Airway epithelial cell (primary cell): ENCODE results near the gene OR2A12. TPM values are rescaled to one million over a fixed set of nuclear protein-coding genes. Genes with fewer than 3 reads are reported as not detected.

Experiments used
- total RNA-seq: library from RNA; depleted of rRNA; stranded (reverse); fragments of >200 nt; gene quantifications from 2 replicates; pipeline ENCODE4 v1.2.3, GENCODE V29; 2015

Gene OR2A12
- total RNA-seq: not detected in 2 replicates

DNA sequence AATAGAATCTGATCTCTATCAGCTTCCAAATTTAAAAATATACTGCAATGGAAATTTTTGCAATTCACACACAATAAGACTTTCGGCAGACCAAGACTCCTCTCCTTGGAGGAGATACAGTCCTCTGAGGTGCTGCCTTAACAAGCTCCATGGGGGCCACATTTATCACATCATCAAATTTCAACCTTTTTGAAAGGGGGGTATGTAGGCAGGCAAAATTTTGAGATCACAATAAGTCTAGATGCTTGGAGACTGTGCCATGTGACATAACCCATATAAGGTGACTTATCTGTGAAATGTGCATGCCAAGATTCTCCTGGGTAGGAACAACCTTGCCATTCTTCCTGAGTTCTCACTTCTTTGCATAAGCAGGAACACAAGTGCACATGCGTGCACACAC is at the start of gene OR2A12:
TSS of gene OR2A12 (plus strand) at position 301 of the 400 bp plus-strand sequence. CDS start 8,830 bp downstream, outside the sequence.

GRCh38 chr7:144048648-144049047 is 37.4 kb upstream of the OR2A12 start, which contains the start of gene OR2A5:
OR2A5 (plus strand) TSS chr7:144048948; CDS start chr7:144050402, 1,454 bp downstream.

DNA sequence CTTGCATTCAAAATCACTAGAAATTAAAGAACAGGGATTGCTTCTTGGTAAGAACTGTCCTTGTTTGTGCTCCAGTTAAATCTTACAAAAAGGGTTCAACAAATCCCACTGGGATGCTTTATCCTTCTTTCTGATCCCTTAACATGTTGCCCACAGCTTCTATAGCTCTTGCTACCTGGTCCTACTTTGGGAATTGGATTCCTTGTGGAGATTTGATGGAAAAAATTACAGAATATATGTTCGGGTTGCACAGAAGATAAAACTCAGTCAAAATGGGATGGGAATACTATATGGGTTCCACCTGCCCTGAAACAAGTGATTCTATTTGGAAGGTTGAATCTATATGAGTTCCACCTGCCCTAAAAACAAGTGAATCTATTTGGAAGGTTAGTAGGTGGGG is 16.6 kb upstream of the OR2A12 start, which contains the start of gene OR2A25:
TSS of gene OR2A25 (plus strand) at position 301 of the 400 bp plus-strand sequence. CDS start 4,409 bp downstream, outside the sequence.

DNA sequence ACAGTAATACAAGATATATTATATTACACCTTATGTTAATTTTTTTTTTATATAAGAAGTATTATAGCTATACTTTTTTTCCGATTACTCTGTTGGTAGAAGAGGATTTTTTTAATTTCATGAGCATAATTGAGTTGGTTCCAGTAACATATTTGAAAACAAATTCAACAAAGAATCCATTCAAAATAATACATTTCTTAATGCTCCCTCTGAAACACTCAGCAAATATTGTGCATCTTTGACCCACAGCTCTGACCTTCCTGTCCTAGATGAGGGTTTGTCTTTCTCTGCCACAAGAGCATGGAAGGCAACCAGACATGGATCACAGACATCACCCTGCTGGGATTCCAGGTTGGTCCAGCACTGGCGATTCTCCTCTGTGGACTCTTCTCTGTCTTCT is 23.2 kb downstream of the OR2A12 start, which contains the start of gene OR2A2:
TSS of gene OR2A2 (plus strand) at position 301 of the 400 bp plus-strand sequence. CDS start at position 301, 0 bp downstream.

DNA sequence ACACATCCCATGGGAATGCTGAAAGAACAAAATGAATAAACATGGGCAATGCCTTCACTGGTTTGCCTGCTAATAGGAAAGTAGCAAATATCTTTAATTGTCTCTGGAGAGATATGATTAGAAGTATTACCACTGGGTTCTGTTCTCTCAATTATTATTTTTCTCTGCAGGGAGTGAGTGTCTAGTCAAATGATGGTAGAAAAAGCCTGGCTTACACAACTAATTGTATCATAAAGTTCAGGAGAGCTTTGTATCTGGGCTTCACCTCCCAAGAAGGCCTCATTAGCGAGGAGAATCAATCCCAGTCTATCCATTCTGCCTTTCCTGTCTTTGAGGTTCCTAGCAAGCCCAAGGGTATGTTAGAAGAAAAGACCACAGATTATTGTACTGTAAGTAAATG is 36.8 kb downstream of the OR2A12 start, which contains the start of gene OR2A14:
TSS of gene OR2A14 (plus strand) at position 301 of the 400 bp plus-strand sequence. CDS start 5,937 bp downstream, outside the sequence.

Other genes with a start within 250 kb of the OR2A12 start
- 29.7 and 32.7 TPM in 2 replicates for gene TCAF1, start 184.1 kb upstream of the OR2A12 start, total RNA-seq
- gene OR2F2, start 151.0 kb upstream of the OR2A12 start, total RNA-seq: not detected in 2 replicates
- gene OR2F1, start 131.4 kb upstream of the OR2A12 start, total RNA-seq: not detected in 2 replicates
- not detected in 2 replicates for gene OR6B1, start 86.0 kb upstream of the OR2A12 start, total RNA-seq
- not detected in 2 replicates for gene OR2A5, start 37.3 kb upstream of the OR2A12 start, total RNA-seq
- gene OR2A25, start 16.5 kb upstream of the OR2A12 start, total RNA-seq: not detected in 2 replicates
- not detected in 2 replicates for gene OR2A2, start 23.3 kb downstream of the OR2A12 start, total RNA-seq
- gene OR2A14, start 36.9 kb downstream of the OR2A12 start, total RNA-seq: not detected in 2 replicates
- gene CTAGE4, start 97.2 kb downstream of the OR2A12 start, total RNA-seq: 1.4 and 1.5 TPM in 2 replicates
- 4.0 and 7.8 TPM in 2 replicates for gene ARHGEF35, start 109.6 kb downstream of the OR2A12 start, total RNA-seq
- not detected in 2 replicates for gene OR2A42, start 153.3 kb downstream of the OR2A12 start, total RNA-seq
- 2.5 and 2.7 TPM in 2 replicates for gene OR2A7, start 178.5 kb downstream of the OR2A12 start, total RNA-seq
- gene CTAGE8, start 183.0 kb downstream of the OR2A12 start, total RNA-seq: 0.51 and 1.1 TPM in 2 replicates
- not detected in 2 replicates for gene OR2A1, start 226.1 kb downstream of the OR2A12 start, total RNA-seq